Peyer's patch (tissue), 4 donors: ENCODE results near the gene RAPH1. TPM values are rescaled to one million over a fixed set of nuclear protein-coding genes. Genes with fewer than 3 reads are reported as not detected.
"Not testable (repeated sequence)": the region's sequence is repeated elsewhere in the genome, so short reads cannot be mapped to it uniquely, and the experiment has no call there.

Experiments used
- DNase-seq, 3 donors: peaks; one replicate each; pipeline ENCODE4 v3.0.0-alpha.2; 2017 to 2019
- H3K27ac ChIP-seq, 4 donors: fragments of 200-600 bp; sonication (generic); one replicate each; pipeline ENCODE4 v1.5.1; 2016 to 2019
- H3K27me3 ChIP-seq, 2 donors: fragments of 200-600 bp; sonication (generic); one replicate each; pipeline ENCODE4 v1.5.1; 2019
- H3K36me3 ChIP-seq, 3 donors: fragments of 200-600 bp; sonication (generic); one replicate each; pipeline ENCODE4 v1.5.1; 2016 to 2019
- H3K4me1 ChIP-seq, 4 donors: fragments of 200-600 bp; sonication (generic); one replicate each; pipeline ENCODE4 v1.5.1; 2016 to 2019
- H3K4me3 ChIP-seq, 4 donors: fragments of 200-600 bp; sonication (generic); 1 replicate in 3 of 4; 2 replicates in 1 of 4; pipeline ENCODE4 v1.5.1; 2016 to 2019; ENCODE audit warnings: mild to moderate bottlenecking in 1 of 4
- H3K9me3 ChIP-seq, 4 donors: fragments of 200-600 bp; sonication (generic); one replicate each; pipeline ENCODE4 v1.5.1; 2016 to 2019; ENCODE audit warnings: mild to moderate bottlenecking in 1 of 4
- POLR2A ChIP-seq, 2 donors: fragments of 450-650 bp; IDR thresholded peaks; one replicate each; pipeline ENCODE4 v1.5.1; 2017; ENCODE audit warnings: antibody characterized with exemption in 2 of 2, mild to moderate bottlenecking in 2 of 2, moderate library complexity in 2 of 2
- total RNA-seq, 4 donors: library from RNA; depleted of rRNA; stranded (reverse); fragments of >200 nt; gene quantifications; one replicate each; pipeline ENCODE4 v1.1.0, GENCODE V29; 2016
- TF ChIP-seq, protein P1 (sequence below), 6 experiments: fragments of 450-650 bp in 4 of 6; fragments of 200-600 bp in 2 of 6; sonication (generic) in 1 of 6; IDR thresholded peaks; one replicate each; pipeline ENCODE4 v1.5.1; 2017 to 2019; ENCODE audit warnings: antibody characterized with exemption in 6 of 6, mild to moderate bottlenecking in 3 of 6, moderate library complexity in 1 of 6

RAPH1 gene
- total RNA-seq, 4 donors from 2014 or later = 31.4 to 103 (median 45.9) TPM

- Histone ChIP-seq H3K9me3 (no peaks in the 10 kb centered on the region), H3K36me3 (peaks cover 0 to 52% (median 0%) of the 10 kb centered on the region in 3 donors), H3K27ac (no peak overlapping the region), H3K4me3 (no peak overlapping the region), H3K4me1 (no peaks in the 10 kb centered on the region), H3K27me3 (no peaks in the 10 kb centered on the region)
- TF ChIP-seq POLR2A (IDR thresholded peaks at IDR 0.05) = no peak
- TF ChIP-seq, protein P1, sequence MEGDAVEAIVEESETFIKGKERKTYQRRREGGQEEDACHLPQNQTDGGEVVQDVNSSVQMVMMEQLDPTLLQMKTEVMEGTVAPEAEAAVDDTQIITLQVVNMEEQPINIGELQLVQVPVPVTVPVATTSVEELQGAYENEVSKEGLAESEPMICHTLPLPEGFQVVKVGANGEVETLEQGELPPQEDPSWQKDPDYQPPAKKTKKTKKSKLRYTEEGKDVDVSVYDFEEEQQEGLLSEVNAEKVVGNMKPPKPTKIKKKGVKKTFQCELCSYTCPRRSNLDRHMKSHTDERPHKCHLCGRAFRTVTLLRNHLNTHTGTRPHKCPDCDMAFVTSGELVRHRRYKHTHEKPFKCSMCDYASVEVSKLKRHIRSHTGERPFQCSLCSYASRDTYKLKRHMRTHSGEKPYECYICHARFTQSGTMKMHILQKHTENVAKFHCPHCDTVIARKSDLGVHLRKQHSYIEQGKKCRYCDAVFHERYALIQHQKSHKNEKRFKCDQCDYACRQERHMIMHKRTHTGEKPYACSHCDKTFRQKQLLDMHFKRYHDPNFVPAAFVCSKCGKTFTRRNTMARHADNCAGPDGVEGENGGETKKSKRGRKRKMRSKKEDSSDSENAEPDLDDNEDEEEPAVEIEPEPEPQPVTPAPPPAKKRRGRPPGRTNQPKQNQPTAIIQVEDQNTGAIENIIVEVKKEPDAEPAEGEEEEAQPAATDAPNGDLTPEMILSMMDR (IDR thresholded peaks at IDR 0.05) = no peak
- DNase-seq = no peak
Measured at GRCh38 chr2:203438528-203438927, 96.6 kb downstream of the RAPH1 start.

DNA sequence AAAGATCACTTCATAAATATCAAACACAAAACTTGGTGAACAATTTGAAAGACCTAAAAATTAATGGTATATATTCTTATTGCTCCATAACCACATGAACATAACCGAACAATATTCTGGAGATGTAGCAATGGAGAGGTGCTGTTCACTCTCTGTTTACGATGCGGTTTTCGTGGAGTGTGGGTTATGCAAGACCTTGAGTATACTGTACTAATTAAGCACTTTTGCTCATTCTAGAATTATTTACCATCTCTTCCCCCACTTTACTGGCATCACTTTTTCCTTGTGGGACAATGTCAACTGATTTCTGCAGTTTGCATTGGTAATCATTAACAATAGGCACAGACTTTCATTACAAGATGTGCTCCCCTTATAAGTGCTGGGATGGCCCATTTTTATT, 97.6 kb downstream of the RAPH1 start:
- TF ChIP-seq POLR2A (IDR thresholded peaks at IDR 0.05) = no peak
- TF ChIP-seq, protein P1 (IDR thresholded peaks at IDR 0.05) = no peak
- Histone ChIP-seq H3K27ac (no peak overlapping the region), H3K9me3 (no peaks in the 10 kb centered on the region), H3K27me3 (no peaks in the 10 kb centered on the region), H3K4me1 (no peaks in the 10 kb centered on the region), H3K4me3 (no peak overlapping the region), H3K36me3 (peaks cover 0 to 42% (median 0%) of the 10 kb centered on the region in 3 donors)
- no peak for DNase-seq

GRCh38 chr2:203436496-203436895, 98.6 kb downstream of the RAPH1 start:
- H3K4me1 ChIP-seq = peaks cover 0 to 4% (median 0%) of the 10 kb centered on the region in 4 donors
- no peak for DNase-seq
- no peak for TF ChIP-seq POLR2A (IDR thresholded peaks at IDR 0.05)
- TF ChIP-seq, protein P1 (IDR thresholded peaks at IDR 0.05) = no peak
- H3K9me3 ChIP-seq = no peaks in the 10 kb centered on the region
- H3K27me3 ChIP-seq = no peaks in the 10 kb centered on the region
- no peak overlapping the region for H3K4me3 ChIP-seq
- peaks cover 0 to 32% (median 0%) of the 10 kb centered on the region in 3 donors for H3K36me3 ChIP-seq
- no peak overlapping the region for H3K27ac ChIP-seq

- H3K27me3 ChIP-seq = no peaks in the 10 kb centered on the region
- DNase-seq = no peak
- peaks cover 0 to 4% (median 0%) of the 10 kb centered on the region in 4 donors for H3K4me1 ChIP-seq
- no peaks in the 10 kb centered on the region for H3K9me3 ChIP-seq
- TF ChIP-seq POLR2A (IDR thresholded peaks at IDR 0.05) = no peak
- TF ChIP-seq, protein P1 (IDR thresholded peaks at IDR 0.05) = no peak
- no peak overlapping the region for H3K4me3 ChIP-seq
- H3K27ac ChIP-seq = no peak overlapping the region
- H3K36me3 ChIP-seq = peaks cover 0 to 2% (median 0%) of the 10 kb centered on the region in 3 donors
Measured at GRCh38 chr2:203432811-203433210, 102.3 kb downstream of the RAPH1 start.

DNA sequence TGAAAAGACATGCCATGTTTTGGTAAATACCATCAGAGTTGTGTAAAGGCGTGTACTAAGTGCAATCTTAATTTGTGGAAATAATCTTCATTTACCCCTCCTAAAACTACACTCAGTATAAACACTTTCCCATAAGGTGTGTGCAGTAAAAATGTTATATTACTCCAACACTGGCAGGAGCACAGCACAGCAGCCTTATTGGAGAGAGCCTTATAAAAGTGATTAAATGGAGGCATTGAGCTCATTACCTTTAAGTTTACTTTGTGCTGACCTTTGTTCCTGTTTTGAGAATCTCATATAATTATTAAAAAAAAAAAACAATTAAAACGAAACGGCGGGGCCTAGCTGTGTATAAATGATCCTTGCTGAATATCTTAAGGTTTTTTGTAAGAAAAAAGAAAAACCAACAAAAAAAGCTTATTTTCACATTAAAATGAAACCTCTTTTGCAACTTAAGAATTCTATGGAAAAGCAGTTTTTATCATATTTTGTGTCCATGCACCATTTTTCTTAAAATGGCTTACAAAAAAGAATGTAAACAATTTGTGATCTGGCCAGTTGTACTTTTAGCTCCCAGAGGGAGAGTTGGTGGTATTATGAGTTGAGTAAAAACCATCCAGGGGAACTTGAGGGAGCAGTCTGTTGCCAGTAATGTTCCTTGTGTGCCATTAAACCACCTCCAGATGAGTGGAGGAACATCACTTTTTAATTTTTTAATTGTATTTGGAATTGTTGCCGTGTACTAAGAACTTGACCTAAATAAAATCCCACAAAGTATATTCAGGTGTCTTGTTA, 103.5 kb downstream of the RAPH1 start:
- H3K36me3 ChIP-seq = peaks cover 0 to 4% (median 0%) of the 10 kb centered on the region in 3 donors
- no peaks in the 10 kb centered on the region for H3K27me3 ChIP-seq
- DNase-seq = no peak
- H3K4me1 ChIP-seq = peaks cover 0 to 4% (median 0%) of the 10 kb centered on the region in 4 donors
- TF ChIP-seq POLR2A (IDR thresholded peaks at IDR 0.05) = no peak
- TF ChIP-seq, protein P1 (IDR thresholded peaks at IDR 0.05) = no peak
- H3K9me3 ChIP-seq = no peaks in the 10 kb centered on the region
- no peak overlapping the region for H3K27ac ChIP-seq
- no peak overlapping the region for H3K4me3 ChIP-seq

GRCh38 chr2:203429643-203430042, 105.5 kb downstream of the RAPH1 start:
- not testable (repeated sequence) for DNase-seq

More at GRCh38 chr2:203429643-203430042, 105.5 kb downstream of the RAPH1 start:
- H3K27me3 ChIP-seq, H3K4me3 ChIP-seq, H3K27ac ChIP-seq, H3K4me1 ChIP-seq, H3K9me3 ChIP-seq, H3K36me3 ChIP-seq: not testable (repeated sequence)
